Hindlimb muscle (tissue), 1 donor: ENCODE results near the gene BCAS1. TPM values are rescaled to one million over a fixed set of nuclear protein-coding genes. Genes with fewer than 3 reads are reported as not detected.

Source experiments
- DNase-seq: peaks from one replicate; pipeline ENCODE4 v3.0.0-alpha.2; 2013
- polyA plus RNA-seq: library from polyadenylated mRNA; unstranded; fragments of 120-200 nt; gene quantifications from one replicate; pipeline ENCODE4 v1.2.1, GENCODE V29; 2013; ENCODE audit not compliant: insufficient read length

BCAS1 gene
- polyA plus RNA-seq, 1 donor = 8.2 TPM

DNA sequence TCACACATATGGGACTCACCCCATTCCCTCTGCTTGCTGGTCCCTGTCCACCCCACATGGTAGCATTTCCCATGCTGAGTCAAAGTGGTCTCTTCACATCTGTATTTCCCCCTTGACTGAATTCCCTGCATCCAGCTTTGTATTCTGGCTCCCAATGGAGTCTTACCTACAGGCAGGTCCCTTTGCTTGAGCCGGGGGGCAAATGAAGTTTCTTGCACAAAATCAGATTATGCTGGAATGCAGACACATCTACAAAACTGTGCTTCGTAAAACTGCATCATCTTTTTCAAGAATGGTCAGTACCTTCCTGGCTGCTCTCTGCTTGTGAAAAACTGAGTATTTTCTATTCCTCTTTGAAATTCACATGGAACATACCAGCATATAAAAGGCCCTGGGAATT, 32.1 kb upstream of the BCAS1 start:
- no peak for DNase-seq

DNA sequence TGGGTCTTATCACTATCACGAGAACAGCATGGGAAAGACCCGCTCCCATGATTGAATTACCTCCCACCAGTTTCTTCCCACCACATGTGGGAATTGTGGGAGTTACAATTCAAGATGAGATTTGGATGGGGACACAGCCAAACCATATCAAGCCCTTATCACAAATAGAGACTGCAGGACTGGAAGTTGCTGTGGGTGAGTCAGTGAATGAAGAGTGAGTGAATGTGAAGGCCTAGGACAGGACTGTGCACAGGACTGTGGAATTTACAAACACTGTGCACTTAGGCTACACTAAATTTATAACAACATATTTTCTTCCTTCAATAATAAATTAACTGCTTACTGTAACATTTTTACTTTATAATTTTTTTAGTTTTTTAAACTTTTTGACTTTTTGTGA, 30.2 kb upstream of the BCAS1 start:
- no peak for DNase-seq

DNA sequence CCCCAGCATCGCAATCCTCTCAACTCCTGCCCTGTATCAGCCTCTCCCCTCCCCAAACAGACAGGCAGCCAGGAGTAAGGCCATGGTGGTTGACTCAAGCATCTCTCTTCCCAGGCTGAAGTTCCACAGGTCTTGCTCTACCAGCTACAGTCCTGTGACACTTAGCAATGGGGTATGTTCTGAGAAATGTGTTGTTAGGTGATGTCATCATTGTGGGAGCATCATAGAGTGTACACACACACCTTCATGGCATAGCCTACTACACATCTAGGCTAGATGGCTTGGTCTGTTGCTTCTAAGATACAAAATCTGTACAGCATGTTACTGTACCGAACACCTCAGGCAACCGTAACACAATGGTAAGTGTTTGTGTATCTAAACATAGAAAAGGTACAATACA, 29.5 kb upstream of the BCAS1 start:
- DNase-seq = no peak

DNA sequence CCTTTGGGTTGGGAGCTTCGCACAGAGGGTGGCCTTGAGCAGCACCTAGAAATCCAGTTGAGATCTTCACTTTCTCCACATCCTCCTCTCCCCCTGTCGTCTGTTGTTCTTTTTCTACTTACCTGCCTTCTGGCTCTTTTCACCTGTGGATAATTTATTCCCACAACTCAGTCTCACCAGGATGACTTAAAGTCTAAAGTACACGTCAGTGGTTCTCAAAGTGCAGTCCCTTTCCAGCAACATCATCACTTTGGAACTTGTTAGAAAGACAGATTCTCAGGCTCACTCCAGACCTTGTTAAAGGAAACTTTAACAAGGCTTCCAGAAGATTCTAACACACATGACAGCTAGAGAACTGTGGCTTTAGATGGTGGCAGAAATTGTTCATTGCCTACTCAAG, 27.7 kb upstream of the BCAS1 start:
- DNase-seq = no peak

DNA sequence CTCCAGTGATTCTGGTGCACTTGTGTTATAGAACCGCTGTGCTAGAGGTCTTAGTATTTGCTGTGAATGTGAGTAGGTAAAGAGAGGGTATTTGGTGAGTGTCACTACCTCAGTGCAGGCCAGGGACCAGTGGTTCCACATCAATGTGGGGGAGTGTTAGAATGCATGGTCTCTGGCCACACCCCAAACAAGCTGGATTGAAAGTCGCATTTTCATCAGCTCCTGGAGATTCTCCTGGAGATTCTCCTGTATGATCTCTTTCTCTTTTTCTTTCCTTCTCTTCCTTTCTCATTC, 26.8 kb upstream of the BCAS1 start:
- no peak for DNase-seq

DNA sequence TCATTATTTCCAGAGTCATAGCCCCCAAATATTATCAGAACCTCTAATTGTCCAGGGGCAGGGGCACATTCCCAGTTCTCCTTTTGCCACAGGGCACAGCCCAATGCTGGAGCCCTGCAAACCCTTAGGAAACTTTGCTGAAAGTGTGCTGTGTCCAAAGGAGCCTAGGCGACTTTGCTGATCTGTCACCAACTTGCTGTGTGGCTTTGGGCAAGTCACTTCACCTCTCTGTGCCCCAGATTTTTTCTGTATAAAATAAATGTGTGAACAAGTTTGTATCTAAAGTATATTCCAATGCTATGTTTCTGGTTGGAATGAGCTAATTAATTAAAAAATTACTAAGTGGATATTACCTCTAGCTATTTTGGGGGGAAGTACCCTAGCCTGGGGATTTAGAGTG, 25.4 kb upstream of the BCAS1 start:
- no peak for DNase-seq

DNA sequence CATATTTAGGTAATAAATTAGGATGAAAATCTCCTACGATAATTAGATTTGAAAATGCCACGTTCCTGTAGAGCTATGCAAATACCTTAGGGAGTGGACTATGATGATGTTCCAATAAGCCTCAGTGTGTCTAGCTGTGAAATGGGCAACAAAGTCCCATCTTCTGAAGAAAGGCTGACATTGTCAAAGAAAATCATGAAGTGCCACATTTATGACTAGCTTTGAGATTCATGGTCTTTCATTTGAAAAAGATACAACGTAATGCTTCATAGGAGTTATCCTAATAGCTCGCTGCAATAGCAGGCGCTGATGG, 23.8 kb upstream of the BCAS1 start:
- DNase-seq = no peak

- DNase-seq = no peak
Measured at GRCh38 chr20:54093423-54094267, 23.3 kb upstream of the BCAS1 start.

- DNase-seq = no peak
Measured at GRCh38 chr20:54092021-54092420, 21.6 kb upstream of the BCAS1 start.

DNA sequence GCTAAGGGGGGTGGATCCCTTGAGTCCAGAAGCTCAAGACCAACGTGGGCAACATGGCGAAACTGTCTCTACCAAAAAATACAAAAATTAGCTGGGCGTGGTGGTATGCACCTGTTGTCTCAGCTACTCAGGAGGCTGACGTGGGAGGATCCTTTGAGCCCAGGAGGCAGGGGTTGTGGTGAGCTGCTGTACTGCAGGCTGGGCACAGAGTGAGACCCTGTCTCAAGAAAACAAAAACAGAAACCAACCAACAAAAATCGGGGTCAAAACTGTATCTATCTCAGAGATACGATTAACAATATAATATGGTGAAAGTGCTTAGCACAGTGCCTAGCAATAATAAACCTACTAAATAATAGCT, 20.7 kb upstream of the BCAS1 start:
- DNase-seq = no peak

GRCh38 chr20:54090230-54091119, 20.1 kb upstream of the BCAS1 start:
- no peak for DNase-seq

GRCh38 chr20:54088430-54088829, 18.0 kb upstream of the BCAS1 start:
- DNase-seq = no peak

DNA sequence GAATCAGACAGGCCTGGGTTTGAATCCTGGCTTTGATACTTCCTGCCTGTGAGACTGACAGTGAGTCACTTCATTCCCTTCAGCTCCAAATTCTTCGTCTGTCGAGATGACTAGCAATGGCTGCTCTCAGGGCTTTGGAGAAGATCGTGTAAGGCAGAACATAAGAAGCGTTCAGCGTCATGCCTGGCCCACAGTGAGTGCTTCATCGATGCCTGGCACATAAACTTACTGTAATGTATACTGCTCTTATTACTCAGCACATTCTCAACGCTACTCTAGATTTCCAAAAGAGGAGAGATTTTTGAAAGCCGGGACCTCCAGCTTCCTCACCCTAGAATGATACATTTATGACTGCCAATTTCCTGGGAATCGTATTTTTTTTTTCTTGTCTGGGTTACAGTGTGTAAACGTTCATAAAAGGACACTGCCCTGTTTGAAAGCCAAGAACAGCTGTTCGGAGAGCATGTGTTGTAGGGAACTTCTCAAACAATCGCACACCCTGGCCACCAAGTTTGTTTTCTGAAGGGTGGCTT, 16.2 kb upstream of the BCAS1 start:
- DNase-seq = no peak

GRCh38 chr20:54085910-54086309, 15.5 kb upstream of the BCAS1 start:
- DNase-seq = no peak

DNA sequence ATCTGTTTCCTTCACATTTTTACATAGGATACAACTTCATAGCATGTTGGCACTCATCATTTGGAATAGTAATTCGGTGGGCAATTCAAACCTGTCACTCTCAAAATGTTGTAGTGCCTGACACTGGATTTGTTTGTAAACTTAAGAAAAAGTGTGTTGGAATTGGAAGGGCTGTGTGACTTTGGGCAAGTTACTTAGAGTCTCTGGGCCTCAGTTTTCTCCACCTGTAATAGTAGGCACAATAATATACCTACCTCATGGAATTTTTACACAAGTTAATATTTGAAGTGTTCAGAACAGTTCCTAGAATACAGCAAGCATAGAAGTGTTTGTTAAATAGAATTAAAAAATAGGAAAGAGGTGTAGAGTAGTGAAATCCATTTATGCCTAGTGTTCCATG, 15.0 kb upstream of the BCAS1 start:
- DNase-seq = no peak

DNA sequence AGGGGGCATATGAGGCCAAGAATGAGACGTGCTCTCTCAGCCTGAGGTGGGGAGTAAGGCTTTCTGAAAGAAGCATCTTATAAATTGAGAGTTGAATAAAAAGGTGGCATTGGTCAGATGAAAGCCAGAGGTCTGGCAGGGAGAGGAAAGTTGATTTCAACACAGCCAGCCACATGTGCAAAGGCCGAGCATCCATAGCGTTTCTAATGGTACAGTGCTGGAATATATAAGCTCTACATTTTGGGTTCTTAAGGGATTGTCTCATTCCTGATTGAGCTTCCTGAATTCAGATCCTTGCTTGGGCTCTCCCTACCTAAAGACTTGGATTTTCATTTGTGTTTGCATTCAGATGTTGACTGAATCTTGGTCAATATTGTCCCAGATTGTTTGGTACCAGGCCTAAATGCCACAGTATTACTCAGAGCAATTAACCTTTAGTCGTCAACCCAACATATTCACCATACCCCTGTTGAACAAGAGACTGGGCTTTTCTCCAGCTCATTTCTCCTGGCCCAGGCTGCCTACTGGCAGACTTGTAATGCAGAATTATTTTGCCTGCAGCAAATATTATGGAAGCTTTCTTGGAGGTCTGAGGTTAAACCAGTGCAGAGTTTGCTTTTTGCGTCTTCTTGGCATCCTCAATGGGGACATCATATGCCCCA, 14.5 kb upstream of the BCAS1 start:
- no peak for DNase-seq

GRCh38 chr20:54084193-54084592, 13.8 kb upstream of the BCAS1 start:
- DNase-seq = no peak

DNA sequence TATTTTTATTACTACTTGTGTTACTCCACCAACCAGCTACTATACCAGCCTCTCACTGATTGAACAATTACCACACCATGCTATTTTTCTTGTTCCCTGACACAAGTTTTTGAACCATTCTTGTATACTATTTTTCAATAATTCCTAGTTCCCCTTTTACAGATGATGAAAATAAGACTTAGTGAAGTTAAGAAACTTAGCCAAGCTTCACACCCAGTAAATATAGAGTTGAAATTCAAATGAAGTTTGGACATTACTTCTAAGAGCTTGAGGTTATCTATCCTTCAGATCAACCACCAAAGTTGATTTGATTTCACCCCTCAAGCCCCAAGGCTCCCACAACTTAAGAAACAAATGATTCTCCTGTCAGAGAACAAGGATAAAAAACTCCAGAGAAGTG, 13.1 kb upstream of the BCAS1 start:
- DNase-seq = no peak

- no peak for DNase-seq
Measured at GRCh38 chr20:54082100-54082499, 11.7 kb upstream of the BCAS1 start.

DNA sequence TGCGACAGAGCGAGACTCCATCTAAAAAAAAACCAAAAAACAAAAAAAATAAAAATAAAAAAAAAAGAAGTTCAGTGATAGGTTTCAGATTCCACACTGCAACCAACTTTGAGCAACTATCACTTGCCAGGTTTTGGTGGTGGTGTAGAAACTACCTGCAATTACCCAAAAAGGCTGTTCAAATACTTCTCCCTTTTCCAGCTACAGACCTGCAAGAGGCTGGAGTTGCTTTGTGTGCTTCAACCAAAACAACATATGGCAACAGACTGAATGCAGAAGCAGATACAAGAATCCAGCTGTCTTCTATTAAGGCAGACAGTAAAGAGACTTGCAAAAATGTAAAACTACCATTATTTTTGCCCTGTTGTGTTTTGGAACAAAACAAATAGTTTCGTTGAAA, 9.3 kb upstream of the BCAS1 start:
- DNase-seq = no peak

DNA sequence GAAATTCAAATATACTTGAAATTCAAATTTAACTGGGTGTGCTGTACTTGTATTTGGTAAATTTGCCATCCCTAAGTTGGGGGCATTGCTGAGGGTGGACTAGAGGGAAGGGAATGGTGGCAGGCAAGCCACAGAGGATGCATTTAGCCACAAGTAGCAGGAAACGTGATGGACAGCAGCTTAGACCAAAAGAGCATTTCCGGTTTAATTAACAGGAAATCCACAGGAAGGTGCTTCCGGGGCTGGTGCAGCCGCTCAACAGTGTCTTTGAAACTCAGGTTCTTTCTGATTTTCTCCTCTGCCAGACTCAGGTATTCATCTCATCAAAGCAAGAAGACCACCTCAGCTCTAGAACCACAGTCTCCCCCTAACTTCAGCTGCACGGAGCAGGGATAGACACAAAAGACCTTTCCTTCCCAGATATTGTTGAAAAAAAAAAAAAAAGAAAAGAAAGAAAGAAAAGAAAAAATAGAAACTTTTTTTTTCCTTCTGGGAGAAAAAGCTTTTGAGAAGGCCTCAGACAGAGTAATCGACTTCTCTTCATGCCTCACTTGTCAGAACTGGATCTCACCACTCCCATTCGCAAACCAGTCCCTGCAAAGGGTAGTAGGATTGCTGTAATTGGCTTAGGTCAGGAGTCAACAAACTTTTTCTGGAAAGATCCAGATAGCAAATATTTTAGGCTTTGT, 8.0 kb upstream of the BCAS1 start:
- DNase-seq = no peak

DNA sequence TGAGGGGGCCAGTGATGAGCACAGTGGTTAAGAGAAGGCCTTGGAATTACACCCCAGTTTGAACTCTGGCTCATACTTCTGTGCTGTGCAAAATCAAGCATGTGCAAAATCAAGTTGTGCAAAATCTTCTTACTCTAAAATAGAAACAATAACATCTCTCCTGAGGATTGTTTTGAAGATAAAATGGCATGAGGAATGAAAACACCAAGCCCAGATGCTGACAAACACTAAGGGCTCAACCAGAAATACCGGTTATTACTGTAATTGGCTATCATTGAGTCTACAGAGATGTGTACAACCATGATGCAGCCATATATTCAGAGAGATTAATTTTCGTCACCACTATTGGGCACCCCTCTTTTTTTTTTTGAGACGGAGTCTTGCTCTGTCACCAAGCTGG, 5.9 kb upstream of the BCAS1 start:
- DNase-seq = no peak

DNA sequence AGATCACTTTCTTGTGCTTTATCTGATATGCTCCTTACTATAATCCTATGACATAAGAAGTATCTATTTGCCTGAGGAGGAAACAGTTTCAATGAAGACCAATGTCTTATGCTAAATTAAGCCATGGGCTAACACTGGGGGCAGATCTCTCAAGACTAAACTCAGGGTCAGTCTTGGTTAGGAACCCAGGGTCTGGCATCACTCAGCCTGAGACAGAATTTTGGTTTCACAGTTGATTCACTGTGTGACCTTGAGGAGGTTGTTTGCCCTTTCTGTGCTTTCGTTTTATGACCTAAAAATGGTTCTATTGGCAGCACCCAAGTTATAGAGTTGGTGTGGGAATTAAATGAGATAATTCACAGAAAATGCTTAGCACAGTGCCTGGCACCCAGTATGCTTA, 4.9 kb upstream of the BCAS1 start:
- DNase-seq = no peak
